ENCODE data around the gene CDC34. TPM values are rescaled to one million over a fixed set of nuclear protein-coding genes. Genes with fewer than 3 reads are reported as not detected.

Gene CDC34
- polyA plus RNA-seq, 2 of the 4 experiments (the other 2 are of a cell fraction): 37.4 to 62.6 TPM

GRCh38 chr19:507286-508203 lies 24.0 kb upstream of the CDC34 start, which contains the start of gene TPGS1:
TPGS1 (plus strand) TSS chr19:507497; CDS start chr19:507507, 10 bp downstream.
- Histone ChIP-seq H3K27ac (peak within 1 kb of the TSS; percentile 99 to 100), H3K4me2 (peak within 1 kb of the TSS; percentile 99), H3K4me3 (peak within 1 kb of the TSS; percentile 99), H3K4me1 (peaks cover 4% of the 10 kb centered on the region; the same call in 1 of the 3 replicates), H3K9me3 (no peaks in the 10 kb centered on the region)
- FAIRE-seq (no peak), DNase-seq (ENCODE audit: low read depth in 1 of 2, low spot score in 1 of 2) (peak in 1 of 2 experiments; percentile 75), ATAC-seq (peak; percentile 83 to 88)
- TF ChIP-seq EHMT2 (IDR thresholded peaks at IDR 0.05; ENCODE audit: low read depth) (no peak), KDM5A (IDR thresholded peaks at IDR 0.05) (peak; percentile 80), HOXB5 (CRISPR knock-in tag; IDR thresholded peaks at IDR 0.05) (0 out of 2 replicates have a peak, but pooled peaks have one; percentile 38), RCOR1 (IDR thresholded peaks at IDR 0.05; ENCODE audit: low read depth, low read length) (no peak), USF2 (IDR thresholded peaks at IDR 0.05) (no peak), RFX5 (IDR thresholded peaks at IDR 0.05) (no peak; the same call in 1 of the 2 replicates), JUN (IDR thresholded peaks at IDR 0.05) (peak; percentile 60 to 71; a peak in 4 of 5 replicates), EP300 (IDR thresholded peaks at IDR 0.05) (no peak), NR3C1 (IDR thresholded peaks at IDR 0.05) (no peak), SREBF2 (IDR thresholded peaks at IDR 0.05) (no peak), FOSB (CRISPR knock-in tag; IDR thresholded peaks at IDR 0.05) (no peak), ATOH8 (CRISPR knock-in tag; IDR thresholded peaks at IDR 0.05; ENCODE audit: low read depth) (no peak), BCL3 (IDR thresholded peaks at IDR 0.05) (0 out of 3 replicates have a peak, but pooled peaks have one; percentile 15), SMC3 (IDR thresholded peaks at IDR 0.05) (no peak), ZFP36 (IDR thresholded peaks at IDR 0.05; ENCODE audit: borderline replicate concordance, partially characterized antibody) (no peak), RNF2 (IDR thresholded peaks at IDR 0.05; ENCODE audit: borderline replicate concordance, low read depth) (no peak), POLR2AphosphoS2 (conservative IDR thresholded peaks at IDR 0.05; ENCODE audit: low read length) (no peak), RAD21 (conservative IDR thresholded peaks at IDR 0.05 in 1 of 2, IDR thresholded peaks at IDR 0.05 in 1 of 2) (no peak), E2F6 (IDR thresholded peaks at IDR 0.05; ENCODE audit: borderline replicate concordance, low read depth) (no peak), HMGXB4 (CRISPR knock-in tag; IDR thresholded peaks at IDR 0.05; ENCODE audit: borderline replicate concordance) (no peak), PHF8 (IDR thresholded peaks at IDR 0.05; ENCODE audit: borderline replicate concordance, low read depth) (peak; percentile 77), NFE2L2 (conservative IDR thresholded peaks at IDR 0.05; ENCODE audit: low read length) (no peak), POLR2A (IDR thresholded peaks at IDR 0.05; ENCODE audit: low read length) (peak; percentile 55), HOXB13 (CRISPR knock-in tag; IDR thresholded peaks at IDR 0.05; ENCODE audit: low read depth) (0 out of 2 replicates have a peak, but pooled peaks have one; percentile 35)
- ChIA-PET CTCF (interaction anchor here (0.6 to 2.8 kb wide), 13 partner anchors 8 to 119 kb away, joined by 3 to 17 read pairs (median 5); partner anchors contain the start of genes CDC34 and MADCAM1), POLR2A (interaction anchor here (1.4 to 1.6 kb wide), 4 partner anchors 12 to 24 kb away, joined by 3 to 9 read pairs (median 4); partner anchors contain the start of gene CDC34)
- WGBS (ENCODE audit: missing lambda C conversion rate): 4% methylated on average over 27 of the region's 81 CpGs
